Smooth muscle cell (in vitro differentiated cells): ENCODE data around the gene PANX1. TPM values are rescaled to one million over a fixed set of nuclear protein-coding genes. Genes with fewer than 3 reads are reported as not detected.

Source experiments
- DNase-seq: peaks from one replicate; lab custom pipeline; 2025; ENCODE audit not compliant: unreplicated experiment; lab: John Stamatoyannopoulos, UW
- H2AFZ ChIP-seq: fragments of 200-600 bp; sonication (generic); 2 replicates; pipeline ENCODE4 v1.6.0; 2016; ENCODE audit warnings: antibody characterized with exemption, low read depth, mild to moderate bottlenecking
- H3F3A ChIP-seq: fragments of 200-600 bp; sonication (generic); 2 replicates; pipeline ENCODE4 v1.6.0; 2017; ENCODE audit warnings: antibody characterized with exemption, low read depth
- H3K27ac ChIP-seq: fragments of 200-600 bp; sonication (generic); 2 replicates; pipeline ENCODE4 v1.5.1; 2016; ENCODE audit warnings: low read depth, mild to moderate bottlenecking
- H3K27me3 ChIP-seq: fragments of 200-600 bp; sonication (generic); 2 replicates; pipeline ENCODE4 v1.6.1; 2016; ENCODE audit warnings: low read depth, mild to moderate bottlenecking
- H3K36me3 ChIP-seq: fragments of 200-600 bp; sonication (generic); 2 replicates; pipeline ENCODE4 v1.5.1; 2016; ENCODE audit warnings: low read depth
- H3K4me1 ChIP-seq: fragments of 200-600 bp; sonication (generic); 2 replicates; pipeline ENCODE4 v1.5.1; 2016; ENCODE audit warnings: low read depth
- H3K4me2 ChIP-seq: fragments of 200-600 bp; sonication (generic); 2 replicates; pipeline ENCODE4 v1.6.0; 2016; ENCODE audit warnings: mild to moderate bottlenecking
- H3K4me3 ChIP-seq: fragments of 200-600 bp; sonication (generic); 2 replicates; pipeline ENCODE4 v1.5.1; 2016; ENCODE audit warnings: mild to moderate bottlenecking
- H3K79me2 ChIP-seq: fragments of 200-600 bp; sonication (generic); 2 replicates; pipeline ENCODE4 v1.6.0; 2016; ENCODE audit warnings: low read depth, mild to moderate bottlenecking
- H3K9ac ChIP-seq: fragments of 200-600 bp; sonication (generic); 2 replicates; pipeline ENCODE4 v1.6.0; 2016; ENCODE audit warnings: low read depth
- H3K9me3 ChIP-seq: fragments of 200-600 bp; sonication (generic); replicated peaks from 2 replicates; pipeline ENCODE4 v1.5.1; 2016; ENCODE audit warnings: low read depth
- H4K20me1 ChIP-seq: fragments of 200-600 bp; sonication (generic); 2 replicates; pipeline ENCODE4 v1.6.0; 2016; ENCODE audit warnings: low read depth
- WGBS: methylation state at CpG from one replicate; pipeline ENCODE4 v1.1.7; 2016; ENCODE audit warnings: low lambda C conversion rate; 5-methylcytosine and 5-hydroxymethylcytosine counted together
- polyA plus RNA-seq: library from polyadenylated mRNA; unstranded; fragments of >200 nt; fragmentation: Nextera tagmentation; extraction: Ambion mirVana; gene quantifications from 2 replicates; pipeline ENCODE4 v1.2.1, GENCODE V29; 2016
- total RNA-seq: library from RNA; depleted of rRNA; stranded (reverse); fragments of >200 nt; gene quantifications from 2 replicates; pipeline ENCODE4 v1.2.3, GENCODE V29; 2014
- TF ChIP-seq, protein P1 (sequence below): fragments of 200-600 bp; sonication (generic); IDR thresholded peaks from 2 replicates; pipeline ENCODE4 v1.5.1; 2017; ENCODE audit warnings: borderline replicate concordance, mild to moderate bottlenecking, antibody characterized with exemption; ENCODE audit not compliant: insufficient read depth, poor library complexity, severe bottlenecking

The PANX1 gene
- total and polyA plus RNA-seq, 2 experiments from 2014 or later, result 32.2 to 81.2 TPM

DNA sequence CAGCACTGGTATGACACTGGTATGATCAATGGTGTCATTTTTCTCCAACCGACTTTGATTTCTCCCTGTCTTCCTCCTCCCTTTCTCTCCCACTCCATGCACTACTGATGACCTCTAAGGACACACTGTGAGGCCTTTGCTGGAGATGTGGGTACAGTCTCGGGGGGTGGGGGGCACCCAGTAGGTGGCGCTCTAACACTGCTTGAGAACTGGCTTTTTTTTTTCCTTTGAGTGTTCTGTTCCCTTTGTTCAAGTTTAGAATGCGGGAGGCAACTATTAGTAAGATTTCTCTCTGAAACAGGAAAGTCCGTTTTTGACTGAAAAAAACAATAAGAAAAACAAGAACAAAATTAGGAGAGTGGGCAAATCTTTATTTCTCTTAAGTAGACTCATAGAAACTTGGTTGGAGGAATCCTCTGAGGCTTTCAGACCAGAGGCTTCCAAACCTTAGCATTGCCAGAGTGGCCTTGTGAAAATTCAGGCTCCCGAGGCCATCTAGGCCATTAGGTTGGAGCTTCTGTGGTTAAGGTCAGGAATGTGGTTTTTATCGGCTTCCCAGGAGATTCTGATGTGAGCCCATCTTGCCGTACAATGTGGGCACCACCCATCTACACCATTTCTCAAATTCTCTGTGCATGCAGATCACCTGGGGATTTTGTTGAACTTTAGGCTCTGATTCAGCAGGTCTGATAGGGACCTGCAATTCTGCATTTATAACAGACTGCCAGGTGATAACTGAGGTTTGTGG is 43.2 kb downstream of the PANX1 start:
- H3K27ac ChIP-seq, result no peak overlapping the region
- peaks cover 6% of the 10 kb centered on the region for H3K4me1 ChIP-seq
- H2AFZ ChIP-seq, result no peak overlapping the region
- TF ChIP-seq, protein P1, sequence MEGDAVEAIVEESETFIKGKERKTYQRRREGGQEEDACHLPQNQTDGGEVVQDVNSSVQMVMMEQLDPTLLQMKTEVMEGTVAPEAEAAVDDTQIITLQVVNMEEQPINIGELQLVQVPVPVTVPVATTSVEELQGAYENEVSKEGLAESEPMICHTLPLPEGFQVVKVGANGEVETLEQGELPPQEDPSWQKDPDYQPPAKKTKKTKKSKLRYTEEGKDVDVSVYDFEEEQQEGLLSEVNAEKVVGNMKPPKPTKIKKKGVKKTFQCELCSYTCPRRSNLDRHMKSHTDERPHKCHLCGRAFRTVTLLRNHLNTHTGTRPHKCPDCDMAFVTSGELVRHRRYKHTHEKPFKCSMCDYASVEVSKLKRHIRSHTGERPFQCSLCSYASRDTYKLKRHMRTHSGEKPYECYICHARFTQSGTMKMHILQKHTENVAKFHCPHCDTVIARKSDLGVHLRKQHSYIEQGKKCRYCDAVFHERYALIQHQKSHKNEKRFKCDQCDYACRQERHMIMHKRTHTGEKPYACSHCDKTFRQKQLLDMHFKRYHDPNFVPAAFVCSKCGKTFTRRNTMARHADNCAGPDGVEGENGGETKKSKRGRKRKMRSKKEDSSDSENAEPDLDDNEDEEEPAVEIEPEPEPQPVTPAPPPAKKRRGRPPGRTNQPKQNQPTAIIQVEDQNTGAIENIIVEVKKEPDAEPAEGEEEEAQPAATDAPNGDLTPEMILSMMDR, result peak; percentile 68
- H3K36me3 ChIP-seq, result no peaks in the 10 kb centered on the region
- peaks cover 97% of the 10 kb centered on the region for H4K20me1 ChIP-seq
- H3K9me3 ChIP-seq, result no peaks in the 10 kb centered on the region
- H3K9ac ChIP-seq, result no peak overlapping the region
- WGBS, result 56% methylated on average over 8 of the region's 8 CpGs
- H3F3A ChIP-seq, result no peaks in the 10 kb centered on the region
- no peaks in the 10 kb centered on the region for H3K27me3 ChIP-seq
- DNase-seq, result no peak
- H3K4me2 ChIP-seq, result no peak overlapping the region
- peaks cover 85% of the 10 kb centered on the region for H3K79me2 ChIP-seq
- H3K4me3 ChIP-seq, result no peak overlapping the region

DNA sequence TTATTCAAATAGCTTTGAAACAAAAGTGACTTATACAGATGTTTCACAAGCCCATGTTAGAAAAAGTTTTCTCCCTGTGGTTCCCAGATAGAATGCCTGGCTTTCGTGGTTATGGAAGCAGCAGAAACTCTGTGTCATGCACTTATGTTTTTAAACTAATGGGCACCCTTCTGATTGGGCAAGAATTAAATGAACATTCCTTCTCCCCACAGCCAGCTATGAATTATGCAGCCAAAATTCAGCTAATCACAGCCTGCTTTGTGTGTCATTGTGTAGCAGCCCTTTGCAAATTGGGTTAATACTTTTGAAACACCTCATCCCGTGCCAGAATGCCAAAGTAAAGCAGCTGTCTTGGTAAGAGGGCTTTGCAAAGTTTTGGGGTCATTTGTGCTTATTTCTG is 46.9 kb downstream of the PANX1 start:
- no peaks in the 10 kb centered on the region for H3F3A ChIP-seq
- no peaks in the 10 kb centered on the region for H3K9me3 ChIP-seq
- 11% methylated on average over 2 of the region's 2 CpGs for WGBS
- TF ChIP-seq, protein P1, result no peak
- H3K79me2 ChIP-seq, result peaks cover 70% of the 10 kb centered on the region
- H3K4me3 ChIP-seq, result no peak overlapping the region
- peaks cover 97% of the 10 kb centered on the region for H4K20me1 ChIP-seq
- peaks cover 6% of the 10 kb centered on the region for H3K4me1 ChIP-seq
- H3K9ac ChIP-seq, result no peak overlapping the region
- H3K36me3 ChIP-seq, result peaks cover 5% of the 10 kb centered on the region
- DNase-seq, result no peak
- no peak overlapping the region for H2AFZ ChIP-seq
- H3K27me3 ChIP-seq, result no peaks in the 10 kb centered on the region
- H3K4me2 ChIP-seq, result peak overlapping the region; percentile 60
- peak overlapping the region; percentile 67 for H3K27ac ChIP-seq

DNA sequence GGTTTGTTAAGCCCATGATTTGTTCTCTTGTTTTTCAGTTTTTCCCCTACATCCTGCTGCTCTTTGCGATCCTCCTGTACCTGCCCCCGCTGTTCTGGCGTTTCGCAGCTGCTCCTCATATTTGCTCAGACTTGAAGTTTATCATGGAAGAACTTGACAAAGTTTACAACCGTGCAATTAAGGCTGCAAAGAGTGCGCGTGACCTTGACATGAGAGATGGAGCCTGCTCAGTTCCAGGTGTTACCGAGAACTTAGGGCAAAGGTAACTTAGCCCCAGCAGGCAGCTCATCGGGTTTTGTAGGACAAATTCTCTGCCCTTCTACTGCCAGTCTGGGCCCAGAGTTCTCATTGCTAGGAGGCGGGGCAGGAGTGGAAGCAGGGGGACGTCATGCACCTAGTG is 49.7 kb downstream of the PANX1 start:
- Histone ChIP-seq H4K20me1 (peaks cover 89% of the 10 kb centered on the region), H2AFZ (no peak overlapping the region), H3K36me3 (peaks cover 13% of the 10 kb centered on the region), H3K9me3 (no peaks in the 10 kb centered on the region), H3K4me1 (peaks cover 6% of the 10 kb centered on the region), H3K27me3 (no peaks in the 10 kb centered on the region), H3F3A (peaks cover 3% of the 10 kb centered on the region), H3K27ac (no peak overlapping the region), H3K4me2 (no peak overlapping the region), H3K79me2 (peaks cover 42% of the 10 kb centered on the region), H3K4me3 (no peak overlapping the region), H3K9ac (no peak overlapping the region)
- TF ChIP-seq, protein P1, result no peak
- WGBS, result 97% methylated on average over 11 of the region's 11 CpGs
- DNase-seq, result no peak

DNA sequence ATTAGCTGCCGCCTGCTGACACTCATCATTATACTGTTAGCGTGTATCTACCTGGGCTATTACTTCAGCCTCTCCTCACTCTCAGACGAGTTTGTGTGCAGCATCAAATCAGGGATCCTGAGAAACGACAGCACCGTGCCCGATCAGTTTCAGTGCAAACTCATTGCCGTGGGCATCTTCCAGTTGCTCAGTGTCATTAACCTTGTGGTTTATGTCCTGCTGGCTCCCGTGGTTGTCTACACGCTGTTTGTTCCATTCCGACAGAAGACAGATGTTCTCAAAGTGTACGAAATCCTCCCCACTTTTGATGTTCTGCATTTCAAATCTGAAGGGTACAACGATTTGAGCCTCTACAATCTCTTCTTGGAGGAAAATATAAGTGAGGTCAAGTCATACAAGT is 51.1 kb downstream of the PANX1 start:
- Histone ChIP-seq H3K9ac (no peak overlapping the region), H3K79me2 (peaks cover 30% of the 10 kb centered on the region), H3K27ac (no peak overlapping the region), H3K4me3 (no peak overlapping the region), H3K4me2 (no peak overlapping the region), H2AFZ (no peak overlapping the region), H3K36me3 (peaks cover 13% of the 10 kb centered on the region), H3K4me1 (peaks cover 6% of the 10 kb centered on the region), H3F3A (peaks cover 3% of the 10 kb centered on the region), H3K27me3 (no peaks in the 10 kb centered on the region), H3K9me3 (no peaks in the 10 kb centered on the region), H4K20me1 (peaks cover 82% of the 10 kb centered on the region)
- TF ChIP-seq, protein P1, result no peak
- WGBS, result 94% methylated on average over 12 of the region's 12 CpGs
- no peak for DNase-seq
